ENCODE data around the gene PDP2.

Gene PDP2

GRCh38 chr16:66935314-66936011 lies 55.1 kb downstream of the PDP2 start, which contains the start of gene CES2:
TSS of gene CES2 (plus strand) at chr16:66935516. CDS start at chr16:66935636, 120 bp downstream.
- Histone ChIP-seq H3K36me3 (ENCODE audit: insufficient read depth) (no peaks in the 10 kb centered on the region), H2AFZ (ENCODE audit: low read depth) (peak within 1 kb of the TSS; percentile 60), H4K20me1 (ENCODE audit: insufficient read depth) (no peaks in the 10 kb centered on the region), H3K27ac (0 out of 2 replicates have a peak within 1 kb of the TSS, but pooled peaks have one; percentile 18), H3K4me3 (IDR thresholded peaks at IDR 0.05; ENCODE audit: insufficient read depth, low read depth, low read length) (no peak within 1 kb of the TSS), H3K27me3 (ENCODE audit: insufficient read depth, low read depth) (no peaks in the 10 kb centered on the region), H3K79me2 (ENCODE audit: insufficient read depth, low read depth) (peaks cover 22% of the 10 kb centered on the region), H3K4me2 (peak within 1 kb of the TSS; percentile 76), H3K4me1 (ENCODE audit: low read depth, poor library complexity, severe bottlenecking) (peaks cover 27% of the 10 kb centered on the region), H3K9ac (peak within 1 kb of the TSS; percentile 59)
- TF ChIP-seq CTCF (conservative IDR thresholded peaks at IDR 0.05; ENCODE audit: low read depth, low read length), result no peak

GRCh38 chr16:66936462-66936861 lies 56.1 kb downstream of the PDP2 start:
- peaks cover 27% of the 10 kb centered on the region for H3K4me1 ChIP-seq (ENCODE audit: low read depth, poor library complexity, severe bottlenecking)
- no peaks in the 10 kb centered on the region for H4K20me1 ChIP-seq (ENCODE audit: insufficient read depth)
- no peak overlapping the region for H3K27ac ChIP-seq
- no peak overlapping the region for H3K9ac ChIP-seq
- H3K27me3 ChIP-seq (ENCODE audit: insufficient read depth, low read depth), result no peaks in the 10 kb centered on the region
- H2AFZ ChIP-seq (ENCODE audit: low read depth), result no peak overlapping the region
- no peak for TF ChIP-seq CTCF (conservative IDR thresholded peaks at IDR 0.05; ENCODE audit: low read depth, low read length)
- H3K4me3 ChIP-seq (IDR thresholded peaks at IDR 0.05; ENCODE audit: insufficient read depth, low read depth, low read length), result no peak overlapping the region
- H3K36me3 ChIP-seq (ENCODE audit: insufficient read depth), result no peaks in the 10 kb centered on the region
- no peak overlapping the region for H3K4me2 ChIP-seq
- H3K79me2 ChIP-seq (ENCODE audit: insufficient read depth, low read depth), result peaks cover 22% of the 10 kb centered on the region

GRCh38 chr16:66936889-66937554 lies 56.7 kb downstream of the PDP2 start:
- Histone ChIP-seq H2AFZ (ENCODE audit: low read depth) (no peak overlapping the region), H3K79me2 (ENCODE audit: insufficient read depth, low read depth) (peaks cover 22% of the 10 kb centered on the region), H3K9ac (no peak overlapping the region), H4K20me1 (ENCODE audit: insufficient read depth) (no peaks in the 10 kb centered on the region), H3K4me3 (IDR thresholded peaks at IDR 0.05; ENCODE audit: insufficient read depth, low read depth, low read length) (no peak overlapping the region), H3K4me1 (ENCODE audit: low read depth, poor library complexity, severe bottlenecking) (peaks cover 24% of the 10 kb centered on the region), H3K36me3 (ENCODE audit: insufficient read depth) (no peaks in the 10 kb centered on the region), H3K27me3 (ENCODE audit: insufficient read depth, low read depth) (no peaks in the 10 kb centered on the region), H3K4me2 (no peak overlapping the region), H3K27ac (no peak overlapping the region)
- TF ChIP-seq CTCF (conservative IDR thresholded peaks at IDR 0.05; ENCODE audit: low read depth, low read length), result no peak

GRCh38 chr16:66937725-66938337 lies 57.5 kb downstream of the PDP2 start:
- TF ChIP-seq CTCF (conservative IDR thresholded peaks at IDR 0.05; ENCODE audit: low read depth, low read length), result no peak
- H3K27ac ChIP-seq, result no peak overlapping the region
- H2AFZ ChIP-seq (ENCODE audit: low read depth), result no peak overlapping the region
- H3K4me1 ChIP-seq (ENCODE audit: low read depth, poor library complexity, severe bottlenecking), result peaks cover 19% of the 10 kb centered on the region
- H4K20me1 ChIP-seq (ENCODE audit: insufficient read depth), result no peaks in the 10 kb centered on the region
- peaks cover 19% of the 10 kb centered on the region for H3K79me2 ChIP-seq (ENCODE audit: insufficient read depth, low read depth)
- H3K9ac ChIP-seq, result no peak overlapping the region
- H3K36me3 ChIP-seq (ENCODE audit: insufficient read depth), result no peaks in the 10 kb centered on the region
- no peak overlapping the region for H3K4me3 ChIP-seq (IDR thresholded peaks at IDR 0.05; ENCODE audit: insufficient read depth, low read depth, low read length)
- no peak overlapping the region for H3K4me2 ChIP-seq
- no peaks in the 10 kb centered on the region for H3K27me3 ChIP-seq (ENCODE audit: insufficient read depth, low read depth)
